ENCODE measurements around the gene CARD6. TPM values are rescaled to one million over a fixed set of nuclear protein-coding genes. Genes with fewer than 3 reads are reported as not detected.

The CARD6 gene
- total and polyA plus RNA-seq, 2 of the 13 experiments (the other 11 are each of a cell fraction or from before 2014, with no cell fraction given) = 0.33 to 1.4 TPM

DNA sequence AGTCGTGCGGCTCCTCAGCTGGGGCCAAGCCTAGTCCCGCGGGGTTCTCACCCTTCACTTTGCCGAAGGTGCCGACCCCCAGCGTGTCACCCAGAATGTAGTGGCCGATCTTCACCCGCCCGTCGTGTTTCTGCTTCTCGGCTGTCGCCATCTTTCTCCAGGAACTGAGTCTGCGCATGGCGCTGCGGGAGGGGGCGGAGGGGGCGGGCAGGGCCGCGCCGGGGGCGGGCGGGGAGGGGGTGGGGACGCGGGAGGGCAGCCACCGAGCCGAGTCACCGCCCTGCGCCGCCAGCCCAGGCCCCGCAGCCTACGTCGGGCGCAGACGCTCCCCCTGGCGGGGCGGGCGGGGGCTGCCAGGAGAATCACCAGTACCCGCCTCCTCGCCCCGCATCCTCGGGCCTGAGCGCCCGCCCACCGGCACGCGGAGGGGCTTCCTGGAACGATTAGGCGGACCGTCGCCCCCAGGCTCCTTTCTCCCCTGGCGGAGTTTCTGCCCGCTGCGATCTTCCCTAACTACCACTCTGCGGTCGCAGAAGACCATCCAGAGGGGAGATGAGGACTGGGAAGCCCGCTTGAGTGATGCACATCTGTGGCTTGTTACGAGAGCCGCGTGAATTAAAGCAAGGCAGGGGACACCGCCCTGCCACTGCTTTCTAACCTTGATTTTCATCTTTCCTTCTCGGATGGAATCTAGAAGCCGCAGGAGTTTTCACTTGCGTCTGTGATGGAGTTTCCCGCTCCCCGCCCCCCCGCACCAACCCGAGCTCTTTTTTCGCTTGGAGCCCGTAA, 43.0 kb upstream of the CARD6 start, which contains the start of gene PRKAA1 (continued):
- no peak for TF ChIP-seq PCBP2 (optimal IDR thresholded peaks at IDR 0.05; ENCODE audit: low read depth, low read length, poor library complexity, severe bottlenecking)
- TF ChIP-seq ZNF569 (CRISPR knock-in tag; IDR thresholded peaks at IDR 0.05; ENCODE audit: borderline replicate concordance) = no peak
- TF ChIP-seq, protein P1, sequence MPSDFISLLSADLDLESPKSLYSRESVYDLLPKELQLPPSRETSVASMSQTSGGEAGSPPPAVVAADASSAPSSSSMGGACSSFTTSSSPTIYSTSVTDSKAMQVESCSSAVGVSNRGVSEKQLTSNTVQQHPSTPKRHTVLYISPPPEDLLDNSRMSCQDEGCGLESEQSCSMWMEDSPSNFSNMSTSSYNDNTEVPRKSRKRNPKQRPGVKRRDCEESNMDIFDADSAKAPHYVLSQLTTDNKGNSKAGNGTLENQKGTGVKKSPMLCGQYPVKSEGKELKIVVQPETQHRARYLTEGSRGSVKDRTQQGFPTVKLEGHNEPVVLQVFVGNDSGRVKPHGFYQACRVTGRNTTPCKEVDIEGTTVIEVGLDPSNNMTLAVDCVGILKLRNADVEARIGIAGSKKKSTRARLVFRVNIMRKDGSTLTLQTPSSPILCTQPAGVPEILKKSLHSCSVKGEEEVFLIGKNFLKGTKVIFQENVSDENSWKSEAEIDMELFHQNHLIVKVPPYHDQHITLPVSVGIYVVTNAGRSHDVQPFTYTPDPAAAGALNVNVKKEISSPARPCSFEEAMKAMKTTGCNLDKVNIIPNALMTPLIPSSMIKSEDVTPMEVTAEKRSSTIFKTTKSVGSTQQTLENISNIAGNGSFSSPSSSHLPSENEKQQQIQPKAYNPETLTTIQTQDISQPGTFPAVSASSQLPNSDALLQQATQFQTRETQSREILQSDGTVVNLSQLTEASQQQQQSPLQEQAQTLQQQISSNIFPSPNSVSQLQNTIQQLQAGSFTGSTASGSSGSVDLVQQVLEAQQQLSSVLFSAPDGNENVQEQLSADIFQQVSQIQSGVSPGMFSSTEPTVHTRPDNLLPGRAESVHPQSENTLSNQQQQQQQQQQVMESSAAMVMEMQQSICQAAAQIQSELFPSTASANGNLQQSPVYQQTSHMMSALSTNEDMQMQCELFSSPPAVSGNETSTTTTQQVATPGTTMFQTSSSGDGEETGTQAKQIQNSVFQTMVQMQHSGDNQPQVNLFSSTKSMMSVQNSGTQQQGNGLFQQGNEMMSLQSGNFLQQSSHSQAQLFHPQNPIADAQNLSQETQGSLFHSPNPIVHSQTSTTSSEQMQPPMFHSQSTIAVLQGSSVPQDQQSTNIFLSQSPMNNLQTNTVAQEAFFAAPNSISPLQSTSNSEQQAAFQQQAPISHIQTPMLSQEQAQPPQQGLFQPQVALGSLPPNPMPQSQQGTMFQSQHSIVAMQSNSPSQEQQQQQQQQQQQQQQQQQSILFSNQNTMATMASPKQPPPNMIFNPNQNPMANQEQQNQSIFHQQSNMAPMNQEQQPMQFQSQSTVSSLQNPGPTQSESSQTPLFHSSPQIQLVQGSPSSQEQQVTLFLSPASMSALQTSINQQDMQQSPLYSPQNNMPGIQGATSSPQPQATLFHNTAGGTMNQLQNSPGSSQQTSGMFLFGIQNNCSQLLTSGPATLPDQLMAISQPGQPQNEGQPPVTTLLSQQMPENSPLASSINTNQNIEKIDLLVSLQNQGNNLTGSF (CRISPR knock-in tag; IDR thresholded peaks at IDR 0.05) = no peak
- no peak for TF ChIP-seq ZNF275 (CRISPR knock-in tag; IDR thresholded peaks at IDR 0.05; ENCODE audit: borderline replicate concordance)
- TF ChIP-seq ZNF484 (CRISPR knock-in tag; IDR thresholded peaks at IDR 0.05; ENCODE audit: borderline replicate concordance, low read depth) = no peak
- TF ChIP-seq, protein P2, sequence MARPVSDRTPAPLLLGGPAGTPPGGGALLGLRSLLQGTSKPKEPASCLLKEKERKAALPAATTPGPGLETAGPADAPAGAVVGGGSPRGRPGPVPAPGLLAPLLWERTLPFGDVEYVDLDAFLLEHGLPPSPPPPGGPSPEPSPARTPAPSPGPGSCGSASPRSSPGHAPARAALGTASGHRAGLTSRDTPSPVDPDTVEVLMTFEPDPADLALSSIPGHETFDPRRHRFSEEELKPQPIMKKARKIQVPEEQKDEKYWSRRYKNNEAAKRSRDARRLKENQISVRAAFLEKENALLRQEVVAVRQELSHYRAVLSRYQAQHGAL (CRISPR knock-in tag; IDR thresholded peaks at IDR 0.05; ENCODE audit: not compliant biosample characterization) = no peak
- peak in 1 of 2 experiments; percentile 20; a peak in 1 of 4 replicates for TF ChIP-seq KLF16 (CRISPR knock-in tag; IDR thresholded peaks at IDR 0.05)
- no peak for TF ChIP-seq KAT2B (IDR thresholded peaks at IDR 0.05; ENCODE audit: borderline replicate concordance, low read depth, low read length)
- no peak for TF ChIP-seq ZNF337 (CRISPR knock-in tag; IDR thresholded peaks at IDR 0.05; ENCODE audit: borderline replicate concordance, low read depth)
- no peak for TF ChIP-seq ZNF251 (CRISPR knock-in tag; IDR thresholded peaks at IDR 0.05)
- TF ChIP-seq ZBTB1 (CRISPR knock-in tag; IDR thresholded peaks at IDR 0.05; ENCODE audit: borderline replicate concordance) = 0 out of 2 replicates have a peak, but pooled peaks have one; percentile 15
- no peak for TF ChIP-seq ZNF749 (CRISPR knock-in tag; IDR thresholded peaks at IDR 0.05; ENCODE audit: borderline replicate concordance)
- no peak for TF ChIP-seq ZNF674 (CRISPR knock-in tag; IDR thresholded peaks at IDR 0.05; ENCODE audit: low read depth)
- TF ChIP-seq MATR3 (CRISPR knock-in tag; IDR thresholded peaks at IDR 0.05) = no peak
- no peak for TF ChIP-seq PPARG (CRISPR knock-in tag; conservative IDR thresholded peaks at IDR 0.05)
- no peak for TF ChIP-seq ZBTB43 (CRISPR knock-in tag; conservative IDR thresholded peaks at IDR 0.05)
- no peak for TF ChIP-seq ZBTB44 (CRISPR knock-in tag; IDR thresholded peaks at IDR 0.05)
- no peak for TF ChIP-seq ZNF530 (CRISPR knock-in tag; IDR thresholded peaks at IDR 0.05; ENCODE audit: low read depth)
